LoVo (cell line): ENCODE measurements around the gene AUTS2.

Experiments used
- DNase-seq: peaks from one replicate; pipeline ENCODE4 v3.0.0-alpha.2; 2016; ENCODE audit warnings: low spot score

The AUTS2 gene

GRCh38 chr7:70069977-70070376 lies 471.7 kb downstream of the AUTS2 start:
- DNase-seq = no peak

- no peak for DNase-seq
These were observed 473.5 kb downstream of the AUTS2 start for GRCh38 chr7:70071766-70072165.

DNA sequence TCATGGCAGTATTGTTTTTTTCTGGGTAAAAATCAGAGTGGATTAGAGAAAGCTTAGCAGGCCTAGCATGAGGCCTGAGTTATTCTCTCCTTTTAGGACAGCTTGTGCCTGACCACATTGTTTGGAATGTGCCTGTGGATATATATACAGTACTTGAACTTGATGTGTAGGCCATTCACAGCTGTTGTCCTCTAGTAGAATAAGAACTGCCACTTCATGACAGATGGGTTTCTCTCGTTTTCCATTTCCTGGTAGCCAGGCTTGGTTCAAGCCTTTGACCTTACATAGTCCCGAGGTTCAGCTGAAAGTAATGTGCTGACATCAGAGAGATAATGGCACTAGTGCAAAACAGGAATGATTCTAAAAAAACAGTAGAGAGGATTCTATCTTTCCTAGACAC lies 473.9 kb downstream of the AUTS2 start:
- no peak for DNase-seq

DNA sequence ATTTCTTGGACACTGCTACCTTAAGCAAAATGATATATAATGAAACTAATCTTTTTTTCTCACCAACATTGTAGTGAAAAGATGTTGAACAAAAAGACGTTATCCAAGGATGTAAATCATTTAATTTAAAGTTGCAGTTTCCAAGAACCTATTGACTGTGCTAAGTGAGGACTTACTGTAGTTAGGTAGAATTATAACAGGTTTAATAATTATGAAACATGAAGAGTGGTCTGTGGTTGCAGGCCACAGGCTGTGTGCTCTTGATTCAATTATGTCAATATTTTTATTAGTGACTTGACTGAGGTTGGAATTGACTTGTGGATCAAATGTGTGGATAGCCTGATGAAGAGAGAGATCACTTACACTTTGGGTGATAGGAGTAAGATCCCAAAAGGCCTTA lies 478.1 kb downstream of the AUTS2 start:
- no peak for DNase-seq

DNA sequence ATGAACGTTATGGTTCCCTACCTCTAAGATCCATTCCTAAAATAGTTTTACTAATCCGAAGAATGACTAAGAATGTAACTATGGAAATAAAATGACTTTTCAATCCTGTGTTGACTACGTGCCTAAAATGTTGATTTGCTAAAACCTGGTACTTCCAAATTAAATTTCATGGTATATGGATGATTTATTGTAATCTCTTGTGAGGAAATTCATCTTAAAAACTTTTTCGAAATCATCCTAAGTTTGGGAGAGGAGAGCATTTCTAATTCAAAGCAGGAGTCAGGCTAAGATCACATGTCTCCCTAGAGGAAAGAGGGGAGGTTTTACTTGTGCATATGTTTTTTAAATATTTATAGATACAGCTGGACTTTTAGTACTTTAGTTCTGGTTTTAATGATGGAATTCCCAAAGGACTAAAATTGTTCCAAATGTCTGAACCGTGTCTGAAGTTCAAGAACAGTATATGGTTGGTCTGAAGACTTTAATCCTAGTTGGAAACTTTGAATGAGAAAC lies 483.9 kb downstream of the AUTS2 start:
- no peak for DNase-seq

DNA sequence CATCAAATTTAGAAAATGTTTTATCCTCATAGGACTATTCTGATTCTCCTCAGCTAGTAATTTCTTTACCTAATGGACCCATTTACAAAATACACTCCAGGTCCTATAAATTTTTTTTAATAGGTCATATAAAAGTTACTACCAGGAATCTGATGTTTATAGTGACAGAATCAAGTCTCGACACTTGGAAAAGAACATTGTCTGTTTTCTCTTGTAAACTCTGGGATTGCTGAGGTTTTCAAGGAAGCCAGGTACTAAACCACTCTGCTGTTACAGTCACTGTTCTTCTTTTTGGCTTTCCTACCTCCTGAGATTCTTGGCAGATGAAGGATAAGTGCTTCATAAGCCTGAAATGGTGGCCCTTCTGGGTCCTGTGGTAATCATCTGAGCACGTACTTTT lies 493.1 kb downstream of the AUTS2 start:
- DNase-seq = no peak

GRCh38 chr7:70092314-70093204 lies 494.3 kb downstream of the AUTS2 start:
- DNase-seq = no peak

DNA sequence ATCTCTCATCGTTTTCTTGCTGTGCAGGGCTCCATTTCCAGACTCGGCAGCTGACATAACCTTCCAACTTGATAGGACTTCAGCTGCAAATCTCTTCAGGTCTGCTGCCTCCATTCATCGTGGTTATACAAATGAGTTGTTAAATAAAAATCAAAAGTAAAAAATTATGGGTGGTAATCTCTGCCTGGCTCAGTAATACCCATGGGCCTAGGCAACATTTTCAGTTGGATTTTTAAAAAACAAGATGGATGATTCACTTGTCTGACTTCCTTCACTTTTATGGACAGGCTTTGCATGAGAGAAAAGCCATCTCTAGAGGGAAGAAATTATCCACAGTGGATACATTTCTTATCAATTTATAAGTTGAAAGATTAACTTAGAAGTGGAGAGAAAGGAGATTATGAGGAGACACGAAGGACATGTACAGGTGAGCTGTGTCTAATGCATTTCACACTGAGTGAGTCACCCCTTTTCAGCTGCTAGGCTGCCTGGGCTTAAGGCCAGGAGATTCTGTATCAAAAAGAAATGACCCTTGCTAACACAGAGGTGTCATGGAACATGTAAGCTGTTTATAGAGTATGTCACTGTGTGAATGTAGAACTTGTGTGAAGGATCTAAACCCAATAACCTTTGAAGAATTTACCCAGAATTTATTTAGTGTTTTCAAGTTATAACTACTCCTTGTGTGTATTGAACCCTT lies 495.1 kb downstream of the AUTS2 start:
- DNase-seq = peak; percentile 32

GRCh38 chr7:70094831-70095230 lies 496.6 kb downstream of the AUTS2 start:
- no peak for DNase-seq

GRCh38 chr7:70097645-70098044 lies 499.4 kb downstream of the AUTS2 start:
- DNase-seq = no peak

DNA sequence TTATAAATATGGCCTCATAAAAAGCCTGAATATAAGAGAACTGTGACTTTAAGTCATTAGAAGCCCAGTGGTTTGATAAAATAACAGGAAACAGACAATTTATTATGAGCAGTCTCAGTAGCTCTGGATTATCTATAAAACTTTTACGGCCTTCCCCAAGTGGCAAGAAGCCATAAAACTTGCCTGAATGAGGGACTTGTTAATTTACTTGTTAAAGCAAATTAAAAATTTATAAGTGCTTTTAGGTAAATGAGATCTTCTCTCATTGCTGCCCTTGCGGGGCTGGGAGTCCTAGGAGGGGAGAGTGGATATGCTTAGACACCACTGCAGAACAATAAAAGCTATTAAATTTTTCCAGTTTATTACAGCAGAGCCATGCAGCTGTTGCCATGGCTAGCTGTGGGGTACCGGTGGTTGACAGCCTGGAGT lies 499.9 kb downstream of the AUTS2 start:
- peak; percentile 56 for DNase-seq

DNA sequence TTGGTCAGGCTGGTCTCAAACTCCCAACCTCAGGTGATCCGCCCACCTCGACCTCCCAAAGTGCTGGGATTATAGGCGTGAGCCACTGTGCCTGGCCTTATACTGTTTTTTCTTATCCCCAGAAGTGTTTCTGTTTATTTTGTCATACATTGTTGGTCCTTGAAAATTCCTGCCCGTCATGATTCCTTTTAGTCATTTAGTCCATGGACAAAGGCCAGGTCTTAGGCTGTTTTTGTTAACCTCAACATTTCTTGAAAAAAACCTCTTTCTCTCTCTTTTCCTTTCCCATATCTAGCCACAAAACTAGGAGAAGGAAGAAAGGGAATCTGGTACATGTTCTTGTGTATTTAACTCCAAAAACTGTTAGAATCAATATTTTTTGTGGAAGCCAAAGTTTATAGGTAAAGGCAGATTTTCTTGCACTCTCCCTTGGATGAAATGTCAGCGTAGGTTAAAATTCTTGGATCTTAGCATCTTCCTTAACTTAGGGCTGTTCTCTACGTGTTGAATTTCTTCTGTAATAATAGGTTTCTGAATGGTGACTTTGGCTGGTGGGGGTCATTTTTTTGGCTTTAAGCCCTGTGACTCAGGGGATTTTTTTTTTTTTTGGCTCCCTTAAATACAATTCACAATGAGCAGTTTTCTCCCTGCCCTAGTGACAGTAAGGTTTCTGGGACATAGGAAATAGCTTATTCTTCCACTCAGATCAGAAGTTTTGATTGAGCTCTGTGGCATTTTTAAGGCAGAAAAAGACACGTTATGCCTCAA lies 500.8 kb downstream of the AUTS2 start:
- no peak for DNase-seq

DNA sequence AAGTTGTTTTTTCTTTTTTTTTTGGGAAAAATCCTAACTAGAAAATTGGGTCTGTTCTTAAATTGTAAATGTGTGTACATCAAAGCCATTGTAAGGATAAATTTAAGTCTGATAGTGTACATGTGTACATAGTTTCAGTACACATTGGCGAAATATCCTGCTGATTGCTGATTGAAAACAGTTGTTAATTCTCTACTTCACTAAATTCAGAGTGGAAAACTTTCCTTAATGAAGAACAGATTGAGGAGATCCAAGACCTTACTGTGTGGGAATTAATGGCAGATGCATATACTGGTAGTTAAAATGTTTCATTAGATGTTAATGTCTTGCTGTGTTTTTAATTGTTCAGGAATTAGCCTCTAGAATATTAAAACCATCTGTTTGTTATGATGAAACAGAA lies 506.0 kb downstream of the AUTS2 start:
- no peak for DNase-seq

DNA sequence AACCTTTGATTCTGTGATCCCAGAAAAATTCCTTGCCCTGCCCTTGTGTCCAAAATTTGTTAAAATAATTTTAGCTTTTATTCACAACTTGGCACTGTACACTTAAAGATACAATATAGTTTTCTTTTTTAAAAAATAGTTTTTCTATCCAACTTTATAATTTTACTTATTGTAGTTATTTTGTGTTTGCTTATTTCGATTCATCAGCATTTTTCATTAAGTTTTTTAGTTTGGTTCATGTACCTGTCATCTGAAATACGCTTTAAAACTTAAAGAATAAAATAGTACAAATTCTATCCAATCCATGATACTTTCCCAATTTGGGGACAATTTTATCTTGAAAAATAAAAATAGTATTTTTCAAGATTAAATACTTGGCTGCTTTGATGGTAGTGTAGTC lies 514.8 kb downstream of the AUTS2 start:
- DNase-seq = no peak

DNA sequence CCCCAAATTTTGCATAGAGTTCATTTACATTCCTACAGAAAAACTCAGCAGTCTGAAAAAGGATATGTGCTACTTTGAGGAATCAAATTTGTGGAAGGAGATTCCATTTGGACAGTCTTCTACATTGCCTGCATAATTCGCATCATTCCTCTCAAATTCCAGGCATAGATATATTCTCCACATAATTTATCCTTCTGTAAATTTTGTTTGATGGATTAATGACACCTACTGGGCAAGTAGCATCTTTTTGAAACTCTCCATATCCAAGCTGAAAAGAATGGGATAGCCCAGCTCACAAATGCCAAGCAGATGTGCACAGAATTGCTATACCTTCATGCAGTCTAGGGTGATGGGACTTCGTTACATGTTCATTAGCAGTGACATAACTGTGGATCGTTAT lies 515.3 kb downstream of the AUTS2 start:
- DNase-seq = no peak

DNA sequence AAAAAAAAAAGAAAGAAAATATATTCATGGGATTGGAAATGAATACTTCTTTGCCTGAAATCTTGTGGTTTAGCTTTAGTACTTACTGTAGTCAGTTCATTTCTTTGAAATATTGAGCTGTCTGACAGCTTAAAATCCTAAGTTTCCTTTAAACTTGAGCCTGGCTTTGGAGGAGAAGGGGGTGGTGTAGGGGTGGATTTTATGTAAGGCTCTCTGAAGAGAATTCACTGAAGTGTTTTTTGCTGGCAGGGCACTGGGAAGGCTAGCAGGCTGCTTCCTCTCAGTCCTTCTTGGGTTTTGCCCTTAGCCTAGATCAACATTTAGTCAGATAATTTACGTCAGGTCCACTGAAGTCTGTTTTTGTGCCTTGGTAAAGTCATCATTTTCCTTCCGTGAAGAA lies 516.5 kb downstream of the AUTS2 start:
- DNase-seq = no peak

GRCh38 chr7:70116244-70116643 lies 518.0 kb downstream of the AUTS2 start:
- DNase-seq = no peak

- DNase-seq = no peak
These were observed 518.6 kb downstream of the AUTS2 start for GRCh38 chr7:70116867-70117266.

DNA sequence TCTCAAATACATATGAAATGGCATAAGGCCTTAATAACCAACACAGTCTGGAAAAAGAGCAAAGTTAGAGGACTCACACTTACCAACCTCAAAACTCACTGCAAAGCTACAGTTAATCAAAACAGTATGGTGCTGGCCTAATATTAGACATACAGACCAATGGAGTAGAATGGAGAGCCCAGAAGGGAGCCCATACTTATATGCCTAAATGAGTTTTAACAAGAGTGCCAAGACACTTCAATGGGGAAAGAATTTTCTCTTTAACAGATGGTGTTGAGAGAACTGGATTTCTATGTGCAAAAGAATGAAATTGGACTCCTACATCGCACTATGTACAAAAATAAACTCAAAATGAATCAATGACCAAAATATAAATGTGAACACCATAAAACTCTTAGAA lies 522.6 kb downstream of the AUTS2 start:
- no peak for DNase-seq

- DNase-seq = peak; percentile 19
These were observed 533.5 kb downstream of the AUTS2 start for GRCh38 chr7:70131817-70132216.

DNA sequence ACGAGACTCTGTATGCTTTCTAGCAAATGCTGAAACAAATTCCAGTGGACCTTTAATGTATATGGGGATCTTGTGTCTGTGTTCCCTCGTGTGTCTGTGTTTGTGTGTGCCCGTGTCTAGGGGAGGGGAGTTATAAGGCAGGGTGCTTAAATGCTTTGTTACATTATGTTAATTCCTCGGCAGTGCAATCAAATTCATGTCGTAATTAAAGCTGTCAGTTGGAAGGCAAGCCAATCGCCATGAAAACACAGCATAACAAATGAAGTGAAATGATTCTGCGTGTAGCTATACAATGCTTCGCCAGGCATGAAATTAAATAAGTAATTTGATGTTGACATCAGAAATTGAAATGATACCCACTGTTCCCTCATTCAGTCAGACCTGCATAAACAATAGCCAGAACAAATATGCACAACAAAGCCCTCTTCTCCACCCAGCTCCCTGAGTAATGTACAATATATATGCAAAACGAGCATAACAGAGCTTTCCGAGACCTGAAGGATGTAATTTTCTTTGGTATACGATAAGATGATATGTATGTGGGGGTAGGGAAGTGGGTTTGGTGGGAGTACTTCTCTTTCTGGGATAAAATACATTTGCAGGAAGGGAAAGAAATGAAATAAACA lies 534.1 kb downstream of the AUTS2 start:
- DNase-seq = no peak
